Measurements from ENCODE around the gene NYNRIN. TPM values are rescaled to one million over a fixed set of nuclear protein-coding genes. Genes with fewer than 3 reads are reported as not detected.
A peak's percentile ranks its signal among the peaks of the same experiment; 100 is the strongest.

NYNRIN gene
- total RNA-seq, 2 donors from 2014 or later, result 9.5 to 11.6 TPM

GRCh38 chr14:24394275-24394674, 4.5 kb upstream of the NYNRIN start:
- Histone ChIP-seq H3K4me1 (ENCODE audit: control insufficient read depth in 1 of 2, low read depth in 2 of 2) (peaks cover 4 to 6% of the 10 kb centered on the region in 2 donors), H3K27me3 (replicated peaks; ENCODE audit: insufficient read depth) (no peaks in the 10 kb centered on the region), H3K4me3 (no peak overlapping the region), H3K27ac (no peak overlapping the region), H3K36me3 (no peaks in the 10 kb centered on the region), H3K9me3 (no peaks in the 10 kb centered on the region)
- ATAC-seq (ENCODE audit: insufficient number of reproducible peaks, low FRiP score, low read depth) (no peak), DNase-seq (ENCODE audit: low spot score) (no peak)
- no peak for TF ChIP-seq CTCF (IDR thresholded peaks at IDR 0.05)

DNA sequence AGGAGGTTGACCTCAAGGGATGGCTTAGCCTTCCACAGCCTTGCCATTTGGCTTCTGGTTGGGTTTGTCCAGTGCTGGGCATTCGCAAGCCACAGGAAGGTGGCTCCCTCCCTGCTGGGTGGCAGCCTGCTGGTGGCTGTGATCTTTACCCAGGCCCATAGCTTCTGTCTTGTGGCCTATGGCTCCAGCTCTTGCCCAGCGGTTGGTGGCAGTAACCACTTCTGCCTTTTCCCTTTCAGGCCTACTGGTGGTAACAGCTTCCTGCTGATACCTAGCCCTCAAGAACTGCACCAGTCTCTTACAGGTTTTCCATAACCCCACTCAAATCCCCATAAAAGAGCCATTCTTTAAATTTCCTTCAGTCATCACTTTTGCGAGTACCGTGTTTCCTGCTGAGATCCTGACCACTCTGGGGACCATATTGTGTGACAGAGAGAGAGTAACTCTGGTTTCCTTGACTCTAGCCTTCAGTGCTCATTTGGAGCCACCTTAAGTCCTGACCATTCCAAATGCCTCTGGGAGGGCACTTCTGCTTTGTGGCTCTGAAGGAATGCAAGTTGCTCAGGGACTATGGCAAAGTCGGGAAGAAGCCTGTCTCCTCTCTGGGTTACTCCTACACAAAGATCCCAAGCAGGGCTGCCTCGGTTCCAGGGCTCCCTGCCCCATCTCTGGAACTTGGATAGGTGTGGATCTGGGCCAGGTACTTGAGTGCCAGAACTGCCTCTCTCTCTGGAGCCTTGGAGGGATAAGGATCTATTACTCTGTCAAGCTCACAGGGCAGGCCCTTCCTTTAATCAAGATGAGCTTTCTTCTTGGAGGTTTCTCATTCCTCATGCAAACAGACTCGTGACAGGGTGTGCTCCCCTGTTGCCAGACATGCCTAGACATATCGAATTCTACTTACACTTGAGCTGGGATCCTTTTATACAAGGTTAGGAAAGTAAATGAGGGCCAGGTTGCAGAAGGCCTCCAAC, 2.9 kb upstream of the NYNRIN start:
- no peak for DNase-seq (ENCODE audit: low spot score)
- TF ChIP-seq CTCF (IDR thresholded peaks at IDR 0.05), result no peak
- Histone ChIP-seq H3K4me1 (ENCODE audit: control insufficient read depth in 1 of 2, low read depth in 2 of 2) (peaks cover 13 to 23% of the 10 kb centered on the region in 2 donors), H3K4me3 (no peak overlapping the region), H3K27ac (no peak overlapping the region), H3K27me3 (replicated peaks; ENCODE audit: insufficient read depth) (no peaks in the 10 kb centered on the region), H3K9me3 (no peaks in the 10 kb centered on the region), H3K36me3 (no peaks in the 10 kb centered on the region)
- ATAC-seq (ENCODE audit: insufficient number of reproducible peaks, low FRiP score, low read depth), result no peak

- H3K27me3 ChIP-seq (replicated peaks; ENCODE audit: insufficient read depth), result no peaks in the 10 kb centered on the region
- no peaks in the 10 kb centered on the region for H3K36me3 ChIP-seq
- H3K27ac ChIP-seq, result peak overlapping the region in 1 of 2 donors; percentile 51
- peaks cover 13 to 24% of the 10 kb centered on the region in 2 donors for H3K4me1 ChIP-seq (ENCODE audit: control insufficient read depth in 1 of 2, low read depth in 2 of 2)
- TF ChIP-seq CTCF (IDR thresholded peaks at IDR 0.05), result no peak
- DNase-seq (ENCODE audit: low spot score) (no peak), ATAC-seq (ENCODE audit: insufficient number of reproducible peaks, low FRiP score, low read depth) (no peak)
- peak overlapping the region; percentile 91 for H3K4me3 ChIP-seq
- no peaks in the 10 kb centered on the region for H3K9me3 ChIP-seq
Measured at GRCh38 chr14:24397639-24398292, 1.0 kb upstream of the NYNRIN start.

- Histone ChIP-seq H3K36me3 (no peaks in the 10 kb centered on the region), H3K4me1 (ENCODE audit: control insufficient read depth in 1 of 2, low read depth in 2 of 2) (peaks cover 13 to 25% of the 10 kb centered on the region in 2 donors), H3K4me3 (peak overlapping the region; percentile 91), H3K27me3 (replicated peaks; ENCODE audit: insufficient read depth) (no peaks in the 10 kb centered on the region), H3K27ac (peak overlapping the region in 1 of 2 donors; percentile 51), H3K9me3 (no peaks in the 10 kb centered on the region)
- ATAC-seq (ENCODE audit: insufficient number of reproducible peaks, low FRiP score, low read depth), result no peak
- TF ChIP-seq CTCF (IDR thresholded peaks at IDR 0.05), result no peak
- no peak for DNase-seq (ENCODE audit: low spot score)
Measured at GRCh38 chr14:24398293-24398652, 530 bp upstream of the NYNRIN start.

DNA sequence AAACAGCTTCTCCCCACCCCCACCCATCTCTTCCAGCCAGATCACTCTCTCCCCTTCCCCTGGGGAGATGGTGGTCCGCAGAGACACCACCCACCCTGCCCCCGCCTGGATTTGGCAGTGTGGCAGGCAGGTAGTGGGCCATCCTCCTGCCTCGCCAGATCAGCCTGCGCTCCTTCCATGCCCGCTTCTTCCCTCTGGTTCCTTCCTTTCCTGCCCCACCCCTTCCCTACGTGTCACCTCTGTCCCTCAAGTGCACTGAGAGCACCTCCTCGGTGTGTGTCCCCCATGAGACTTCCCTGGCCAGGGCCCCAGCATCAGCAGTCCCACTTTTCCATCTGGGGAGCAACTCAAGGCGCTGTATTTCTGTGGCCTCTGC, 632 bp downstream of the NYNRIN start:
- no peaks in the 10 kb centered on the region for H3K27me3 ChIP-seq (replicated peaks; ENCODE audit: insufficient read depth)
- DNase-seq (ENCODE audit: low spot score) (no peak), ATAC-seq (ENCODE audit: insufficient number of reproducible peaks, low FRiP score, low read depth) (peak; percentile 5)
- no peaks in the 10 kb centered on the region for H3K9me3 ChIP-seq
- H3K4me3 ChIP-seq, result peak overlapping the region; percentile 91
- no peak for TF ChIP-seq CTCF (IDR thresholded peaks at IDR 0.05)
- H3K27ac ChIP-seq, result peak overlapping the region in 1 of 2 donors; percentile 36
- peaks cover 13 to 32% of the 10 kb centered on the region in 2 donors for H3K4me1 ChIP-seq (ENCODE audit: control insufficient read depth in 1 of 2, low read depth in 2 of 2)
- no peaks in the 10 kb centered on the region for H3K36me3 ChIP-seq
